NCI-H446 treated with DMSO at 0.1 percent for 48 hours (cell line): ENCODE data around the gene OPHN1.

Experiments
- DNase-seq: peaks from one replicate; lab custom pipeline; 2025; lab: John Stamatoyannopoulos, UW

OPHN1 gene

DNA sequence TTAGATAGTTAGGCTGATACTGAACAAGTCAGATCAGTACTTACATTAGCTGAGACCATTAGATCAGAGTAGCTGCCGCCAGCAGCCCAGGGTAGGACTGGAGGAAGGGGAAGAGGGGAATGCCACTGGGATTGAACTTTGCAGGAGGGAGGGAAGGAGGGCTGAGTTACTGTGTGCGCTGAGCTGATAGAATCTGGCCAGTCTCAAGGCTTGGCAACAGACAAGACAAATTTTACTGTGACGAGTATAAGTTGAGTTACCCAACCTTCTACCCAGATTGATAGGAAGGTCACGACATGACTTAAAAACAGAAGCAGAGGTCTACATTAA, 372.1 kb downstream of the OPHN1 start:
- no peak for DNase-seq

DNA sequence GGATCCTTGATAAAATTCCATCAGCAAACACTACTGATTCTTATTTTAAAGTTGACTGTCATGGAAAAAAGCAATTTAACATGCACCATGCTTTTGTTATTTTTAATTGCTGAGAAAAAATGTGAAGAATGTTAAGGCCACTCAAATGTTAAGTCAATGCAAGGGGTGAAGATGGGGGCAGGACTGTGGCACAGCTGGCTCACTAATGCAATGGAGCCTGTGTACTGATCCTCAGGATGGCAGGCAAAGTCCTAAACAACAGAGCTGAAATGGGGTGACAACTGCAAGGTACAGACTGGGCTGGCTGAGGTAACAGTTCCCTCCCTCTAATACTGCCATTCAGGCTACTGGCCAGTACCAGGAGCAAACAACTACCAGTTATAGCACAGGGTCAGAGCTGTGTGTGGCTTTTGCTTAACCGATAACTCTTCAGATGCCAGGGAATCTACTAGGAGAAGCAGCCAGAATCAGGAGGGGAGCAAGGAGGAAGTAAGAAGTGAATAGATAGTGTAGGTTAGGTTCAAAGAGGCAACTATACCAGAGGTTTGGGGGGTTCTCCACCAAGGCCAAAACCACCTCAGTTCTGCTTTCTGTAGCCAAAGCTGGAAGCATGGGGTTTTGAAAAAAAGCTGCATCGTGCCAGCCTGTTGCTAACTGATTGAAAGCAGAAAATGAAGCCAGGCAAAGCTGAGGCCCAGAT, 372.6 kb downstream of the OPHN1 start:
- DNase-seq = no peak

DNA sequence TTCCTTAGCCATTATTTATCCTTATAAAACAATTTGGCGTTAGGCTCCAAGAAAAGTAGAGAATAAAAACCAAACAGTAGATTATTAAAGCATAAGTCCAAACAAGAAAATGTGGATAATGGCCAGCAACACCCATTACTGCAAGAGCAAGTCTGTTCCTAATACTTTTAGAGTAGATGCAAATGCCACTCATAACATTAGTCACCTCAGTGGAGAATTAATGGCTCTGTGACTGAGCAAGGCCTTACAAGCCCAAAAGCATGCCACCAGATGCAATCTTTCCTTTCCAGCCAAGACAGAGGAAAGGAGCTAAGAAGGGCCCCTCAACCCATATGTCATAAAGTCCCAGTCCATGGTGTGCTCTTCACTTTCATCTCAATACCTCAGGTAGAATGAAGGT, 373.8 kb downstream of the OPHN1 start:
- no peak for DNase-seq

DNA sequence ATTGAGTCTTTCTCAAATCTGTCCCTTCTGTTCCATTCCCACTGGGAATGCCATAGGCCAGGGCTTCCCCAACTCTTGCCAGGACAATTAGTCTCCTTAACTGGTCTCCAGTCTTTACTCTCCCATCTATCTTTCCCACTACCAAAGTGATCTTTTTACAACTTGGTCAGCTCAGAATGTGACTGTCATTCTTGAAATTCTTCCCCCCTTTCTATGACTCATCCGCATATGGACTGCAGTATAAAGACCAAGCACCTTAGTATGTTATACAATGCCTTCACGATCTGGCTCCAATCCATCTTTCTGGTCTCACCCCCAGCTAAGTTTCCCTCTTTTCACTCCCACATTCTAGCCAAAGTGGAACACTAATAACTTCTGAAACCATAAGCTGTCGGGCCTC, 383.8 kb downstream of the OPHN1 start:
- DNase-seq = no peak

DNA sequence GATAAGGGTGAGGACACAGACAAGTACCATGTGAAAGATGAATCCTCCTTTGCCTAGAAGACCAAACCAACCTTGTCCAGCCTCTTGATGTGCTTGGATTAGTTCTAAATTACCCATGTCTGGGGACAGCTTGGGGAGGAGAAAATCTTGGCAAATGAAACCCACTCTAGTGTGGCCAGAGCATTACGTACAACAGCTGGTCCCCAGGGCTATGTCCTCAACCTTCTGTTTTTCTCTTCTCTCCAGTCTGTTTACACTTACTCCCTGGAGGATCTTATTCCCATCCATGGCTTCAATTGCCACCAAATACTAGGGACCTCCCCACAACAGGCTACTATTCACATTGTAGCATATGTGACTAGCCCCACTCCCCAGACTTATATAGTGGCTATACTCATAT, 384.5 kb downstream of the OPHN1 start:
- DNase-seq = no peak

DNA sequence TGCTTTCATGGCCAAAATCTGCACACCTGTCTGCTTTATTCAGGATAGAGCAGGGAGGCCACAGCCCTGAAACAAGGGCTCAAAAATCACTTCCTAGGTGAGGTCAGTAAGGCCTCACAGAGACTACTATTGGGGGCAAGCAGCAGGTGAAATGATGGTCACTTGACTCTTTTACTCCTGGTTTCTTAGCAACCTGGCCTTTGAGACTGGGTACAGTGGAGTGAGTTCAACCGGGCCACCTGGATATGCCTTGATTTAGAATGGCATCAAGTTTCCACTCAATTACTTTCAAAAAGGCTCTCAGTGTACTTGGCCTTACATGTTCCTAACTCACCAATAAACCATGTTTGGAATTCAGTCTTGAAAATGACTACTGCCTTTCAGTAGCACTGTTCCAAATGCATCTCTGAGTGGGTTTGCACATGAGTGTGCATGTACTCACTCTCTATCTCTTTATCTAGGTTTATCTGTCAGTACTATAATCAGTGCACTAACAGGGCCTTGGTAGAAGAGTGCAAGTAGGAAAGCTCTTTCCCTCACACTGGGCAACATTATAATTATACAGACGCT, 388.2 kb downstream of the OPHN1 start:
- no peak for DNase-seq

DNA sequence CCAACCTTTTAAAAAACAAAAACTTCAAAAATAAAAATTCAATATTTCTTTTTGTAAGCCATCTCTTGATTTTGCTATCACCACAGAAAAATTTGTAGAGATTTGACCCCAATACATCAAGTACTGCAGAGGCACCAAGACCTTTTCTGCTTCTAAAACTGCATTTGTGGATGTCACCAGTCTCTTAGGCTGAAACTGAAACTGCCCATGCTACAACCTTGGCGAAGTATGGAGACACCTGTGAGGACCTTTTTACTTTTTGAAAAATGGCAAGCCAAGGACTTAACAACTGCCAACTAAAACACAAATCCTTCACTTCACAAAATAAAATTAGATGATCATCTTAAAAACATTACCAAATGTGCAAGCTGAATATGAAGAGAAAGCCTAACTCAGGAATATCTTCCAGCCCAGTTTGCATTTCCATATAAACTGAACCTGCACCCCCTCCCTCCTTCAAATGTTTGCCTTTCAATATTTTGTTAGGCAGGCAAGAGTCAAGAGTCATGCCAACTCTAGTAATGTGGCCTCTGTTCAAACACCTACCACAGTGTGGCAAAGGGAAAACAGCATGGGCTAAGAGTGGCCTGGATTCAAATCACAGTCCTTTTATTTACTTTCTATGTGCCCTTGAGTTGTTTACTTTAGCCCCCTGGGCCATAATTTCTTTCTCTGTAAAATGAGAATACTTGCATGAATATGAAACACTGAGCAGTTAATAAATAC, 389.4 kb downstream of the OPHN1 start:
- DNase-seq = no peak

DNA sequence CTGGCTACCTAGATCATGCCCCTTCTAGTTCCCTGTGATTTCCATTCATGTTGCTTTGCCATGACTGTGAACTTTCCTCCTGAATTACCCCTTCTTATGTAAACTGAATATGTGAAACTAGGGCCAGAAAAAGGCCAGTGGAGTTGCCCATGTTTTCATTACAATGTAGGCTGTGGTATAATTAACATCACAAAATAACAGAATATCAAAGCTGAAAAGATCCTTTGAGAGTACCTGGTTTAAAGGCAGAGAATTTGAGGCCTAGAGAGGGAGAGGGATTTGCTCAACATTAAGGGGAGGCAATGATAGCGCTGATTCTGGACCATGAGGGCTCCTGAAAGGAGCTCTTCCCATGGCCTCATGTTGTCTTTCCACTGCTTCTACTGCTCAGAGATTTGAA, 392.2 kb downstream of the OPHN1 start:
- no peak for DNase-seq

DNA sequence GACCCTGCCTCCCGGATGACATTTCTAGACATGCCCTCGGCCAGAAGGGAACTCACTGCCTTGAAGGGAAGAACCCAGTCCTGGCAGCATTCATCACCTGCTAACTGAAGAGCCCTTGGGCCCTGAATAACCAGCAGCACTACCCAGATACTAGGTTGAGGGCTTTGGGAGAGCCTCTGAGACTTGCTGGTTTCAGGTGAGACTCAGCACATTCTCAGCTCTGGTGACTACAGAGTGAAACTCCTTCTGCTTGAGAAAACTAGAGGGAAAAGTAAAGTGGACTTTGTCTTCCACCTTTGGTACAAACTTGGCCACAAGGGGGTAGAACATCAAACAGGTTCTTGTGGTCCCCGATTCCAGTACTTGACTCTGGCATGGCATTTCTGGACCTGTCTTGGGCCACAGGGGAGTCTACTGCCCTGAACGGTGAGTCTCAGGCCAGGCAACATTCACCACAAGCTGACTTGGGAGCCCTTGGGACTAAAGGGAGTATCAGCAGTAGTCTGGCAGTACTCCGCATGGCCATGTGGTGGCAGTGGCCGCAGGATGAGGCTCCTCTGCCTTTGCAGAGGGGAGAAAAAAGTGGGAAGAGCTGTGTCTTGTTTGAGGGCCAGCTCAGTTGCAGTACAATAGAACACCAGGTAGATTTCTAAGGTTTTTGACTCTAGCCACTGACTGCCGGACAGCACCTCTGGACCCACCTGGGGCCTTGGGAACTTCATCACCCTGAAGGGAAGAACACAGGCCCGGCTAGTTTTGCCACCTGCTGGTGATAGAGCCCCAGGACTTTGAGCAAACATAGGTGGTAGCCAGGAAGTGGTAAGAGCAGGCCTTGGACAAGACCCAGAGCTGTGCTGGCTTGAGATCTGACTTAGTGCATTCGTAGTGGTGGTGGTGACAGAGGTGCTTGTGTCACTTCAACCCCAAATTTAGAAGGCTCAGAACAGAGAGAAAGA, 414.8 kb downstream of the OPHN1 start:
- no peak for DNase-seq

DNA sequence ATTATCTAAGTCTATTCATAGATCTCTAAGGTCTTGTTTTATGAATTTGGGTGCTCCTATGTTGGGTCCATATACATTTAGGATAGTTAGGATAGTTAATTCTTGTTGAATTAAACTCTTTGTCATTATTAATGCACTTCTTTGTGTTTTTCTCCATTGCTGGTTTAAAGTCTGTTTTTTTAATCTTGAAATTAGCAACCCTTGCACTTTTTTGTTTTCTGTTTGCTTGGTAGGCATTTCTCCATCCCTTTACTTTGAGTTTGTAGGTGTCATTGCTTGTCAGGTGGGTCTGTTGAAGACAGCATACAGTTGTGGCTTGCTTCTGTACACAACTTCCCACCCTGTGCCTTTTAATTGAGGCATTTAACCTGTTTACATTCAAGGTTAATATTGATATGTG, 434.8 kb downstream of the OPHN1 start:
- no peak for DNase-seq
